K562 (cell line): ENCODE data around the gene ZNF407.

Experiments used
- EP300 ChIP-seq: IDR thresholded peaks from 2 replicates; pipeline ENCODE4 v1.6.1; 2012; ENCODE audit warnings: low read length, improper control_type of control experiment
- ESRRA ChIP-seq: fragments of 450-650 bp; IDR thresholded peaks from 2 replicates; pipeline ENCODE4 v1.6.1; 2014; ENCODE audit warnings: low read depth, mild to moderate bottlenecking, moderate library complexity, borderline replicate concordance
- KDM1A ChIP-seq, 2 experiments: fragments of 450-650 bp; IDR thresholded peaks; 2 replicates each; pipeline ENCODE4 v1.6.1; 2016; ENCODE audit warnings: mild to moderate bottlenecking in 2 of 2
- NR3C1 ChIP-seq: sonication (generic); formaldehyde crosslinking; IDR thresholded peaks from 2 replicates; pipeline ENCODE4 v1.8.1; 2022; ENCODE audit warnings: missing genetic modification reagents
- POLR2A ChIP-seq: fragments of 450-650 bp; conservative IDR thresholded peaks from 2 replicates; pipeline ENCODE4 v1.6.1; 2016
- TF ChIP-seq, protein P1 (sequence below): sonication (generic); formaldehyde crosslinking; IDR thresholded peaks from 2 replicates; pipeline ENCODE4 v1.8.0; 2022; ENCODE audit warnings: mild to moderate bottlenecking, low read depth, missing genetic modification reagents
- TF ChIP-seq, protein P2 (sequence below), 3 experiments: IDR thresholded peaks in 2 of 3; conservative IDR thresholded peaks in 1 of 3; 2 replicates each; pipeline ENCODE4 v1.5.1; 2011 to 2012; ENCODE audit warnings: low read length in 3 of 3, mild to moderate bottlenecking in 3 of 3, control low read depth in 2 of 3, improper control_type of control experiment in 1 of 3, inconsistent platforms in 1 of 3, low read depth in 1 of 3, mixed read lengths in 1 of 3, moderate library complexity in 1 of 3; ENCODE audit not compliant: insufficient read depth in 2 of 3
- TF ChIP-seq, protein P3 (sequence below), 3 experiments: fragments of 200-800 bp in 1 of 3; fragments of 250-450 bp in 1 of 3; fragments of 450-650 bp in 1 of 3; sonication (Bioruptor Pico) in 1 of 3; sonication (Bioruptor generic) in 1 of 3; formaldehyde crosslinking in 1 of 3; IDR thresholded peaks; 2 replicates each; pipeline versions ENCODE4 v1.6.1 to v1.8.0; 2016 to 2022; ENCODE audit warnings: mild to moderate bottlenecking in 2 of 3, missing genetic modification characterization in 2 of 3, missing compliant biosample characterization in 1 of 3, moderate library complexity in 1 of 3

DNA sequence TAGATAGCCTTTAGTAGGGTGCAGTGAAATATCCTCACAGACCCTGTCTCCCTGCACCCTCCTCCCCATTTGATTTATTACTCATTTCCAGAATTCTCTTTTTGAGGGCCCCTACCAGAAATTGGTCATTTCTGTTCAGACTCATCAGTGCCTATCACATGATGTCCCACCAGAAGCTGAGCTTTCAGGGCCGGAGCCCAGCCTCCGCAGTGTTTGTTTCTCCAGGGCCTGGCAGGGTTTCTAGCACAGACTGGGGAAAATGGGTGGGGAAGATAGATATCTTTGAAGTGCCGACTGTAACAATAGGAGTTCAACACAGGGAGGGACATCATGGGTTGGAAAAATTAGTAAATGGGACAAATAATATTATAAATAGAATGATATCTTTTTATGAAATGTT lies 403.2 kb downstream of the ZNF407 start:
- TF ChIP-seq, protein P1, sequence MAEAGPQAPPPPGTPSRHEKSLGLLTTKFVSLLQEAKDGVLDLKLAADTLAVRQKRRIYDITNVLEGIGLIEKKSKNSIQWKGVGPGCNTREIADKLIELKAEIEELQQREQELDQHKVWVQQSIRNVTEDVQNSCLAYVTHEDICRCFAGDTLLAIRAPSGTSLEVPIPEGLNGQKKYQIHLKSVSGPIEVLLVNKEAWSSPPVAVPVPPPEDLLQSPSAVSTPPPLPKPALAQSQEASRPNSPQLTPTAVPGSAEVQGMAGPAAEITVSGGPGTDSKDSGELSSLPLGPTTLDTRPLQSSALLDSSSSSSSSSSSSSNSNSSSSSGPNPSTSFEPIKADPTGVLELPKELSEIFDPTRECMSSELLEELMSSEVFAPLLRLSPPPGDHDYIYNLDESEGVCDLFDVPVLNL (CRISPR knock-in tag), result no peak
- TF ChIP-seq, protein P2, sequence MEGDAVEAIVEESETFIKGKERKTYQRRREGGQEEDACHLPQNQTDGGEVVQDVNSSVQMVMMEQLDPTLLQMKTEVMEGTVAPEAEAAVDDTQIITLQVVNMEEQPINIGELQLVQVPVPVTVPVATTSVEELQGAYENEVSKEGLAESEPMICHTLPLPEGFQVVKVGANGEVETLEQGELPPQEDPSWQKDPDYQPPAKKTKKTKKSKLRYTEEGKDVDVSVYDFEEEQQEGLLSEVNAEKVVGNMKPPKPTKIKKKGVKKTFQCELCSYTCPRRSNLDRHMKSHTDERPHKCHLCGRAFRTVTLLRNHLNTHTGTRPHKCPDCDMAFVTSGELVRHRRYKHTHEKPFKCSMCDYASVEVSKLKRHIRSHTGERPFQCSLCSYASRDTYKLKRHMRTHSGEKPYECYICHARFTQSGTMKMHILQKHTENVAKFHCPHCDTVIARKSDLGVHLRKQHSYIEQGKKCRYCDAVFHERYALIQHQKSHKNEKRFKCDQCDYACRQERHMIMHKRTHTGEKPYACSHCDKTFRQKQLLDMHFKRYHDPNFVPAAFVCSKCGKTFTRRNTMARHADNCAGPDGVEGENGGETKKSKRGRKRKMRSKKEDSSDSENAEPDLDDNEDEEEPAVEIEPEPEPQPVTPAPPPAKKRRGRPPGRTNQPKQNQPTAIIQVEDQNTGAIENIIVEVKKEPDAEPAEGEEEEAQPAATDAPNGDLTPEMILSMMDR (IDR thresholded peaks at IDR 0.05 in 2 of 3, conservative IDR thresholded peaks at IDR 0.05 in 1 of 3; ENCODE audit: insufficient read depth in 2 of 3, low read depth in 1 of 3, low read length in 3 of 3), result no peak
- TF ChIP-seq EP300, result no peak
- TF ChIP-seq KDM1A (IDR thresholded peaks at IDR 0.05), result no peak
- TF ChIP-seq, protein P3, sequence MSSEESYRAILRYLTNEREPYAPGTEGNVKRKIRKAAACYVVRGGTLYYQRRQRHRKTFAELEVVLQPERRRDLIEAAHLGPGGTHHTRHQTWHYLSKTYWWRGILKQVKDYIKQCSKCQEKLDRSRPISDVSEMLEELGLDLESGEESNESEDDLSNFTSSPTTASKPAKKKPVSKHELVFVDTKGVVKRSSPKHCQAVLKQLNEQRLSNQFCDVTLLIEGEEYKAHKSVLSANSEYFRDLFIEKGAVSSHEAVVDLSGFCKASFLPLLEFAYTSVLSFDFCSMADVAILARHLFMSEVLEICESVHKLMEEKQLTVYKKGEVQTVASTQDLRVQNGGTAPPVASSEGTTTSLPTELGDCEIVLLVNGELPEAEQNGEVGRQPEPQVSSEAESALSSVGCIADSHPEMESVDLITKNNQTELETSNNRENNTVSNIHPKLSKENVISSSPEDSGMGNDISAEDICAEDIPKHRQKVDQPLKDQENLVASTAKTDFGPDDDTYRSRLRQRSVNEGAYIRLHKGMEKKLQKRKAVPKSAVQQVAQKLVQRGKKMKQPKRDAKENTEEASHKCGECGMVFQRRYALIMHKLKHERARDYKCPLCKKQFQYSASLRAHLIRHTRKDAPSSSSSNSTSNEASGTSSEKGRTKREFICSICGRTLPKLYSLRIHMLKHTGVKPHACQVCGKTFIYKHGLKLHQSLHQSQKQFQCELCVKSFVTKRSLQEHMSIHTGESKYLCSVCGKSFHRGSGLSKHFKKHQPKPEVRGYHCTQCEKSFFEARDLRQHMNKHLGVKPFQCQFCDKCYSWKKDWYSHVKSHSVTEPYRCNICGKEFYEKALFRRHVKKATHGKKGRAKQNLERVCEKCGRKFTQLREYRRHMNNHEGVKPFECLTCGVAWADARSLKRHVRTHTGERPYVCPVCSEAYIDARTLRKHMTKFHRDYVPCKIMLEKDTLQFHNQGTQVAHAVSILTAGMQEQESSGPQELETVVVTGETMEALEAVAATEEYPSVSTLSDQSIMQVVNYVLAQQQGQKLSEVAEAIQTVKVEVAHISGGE (CRISPR knock-in tag; IDR thresholded peaks at IDR 0.05), result no peak
- TF ChIP-seq POLR2A, result no peak
- no peak for TF ChIP-seq NR3C1 (CRISPR knock-in tag)
- TF ChIP-seq ESRRA, result no peak
